ENCODE measurements around the gene NPY4R.
"Not testable (repeated sequence)": the region's sequence is repeated elsewhere in the genome, so short reads cannot be mapped to it uniquely, and the experiment has no call there.

NPY4R gene

DNA sequence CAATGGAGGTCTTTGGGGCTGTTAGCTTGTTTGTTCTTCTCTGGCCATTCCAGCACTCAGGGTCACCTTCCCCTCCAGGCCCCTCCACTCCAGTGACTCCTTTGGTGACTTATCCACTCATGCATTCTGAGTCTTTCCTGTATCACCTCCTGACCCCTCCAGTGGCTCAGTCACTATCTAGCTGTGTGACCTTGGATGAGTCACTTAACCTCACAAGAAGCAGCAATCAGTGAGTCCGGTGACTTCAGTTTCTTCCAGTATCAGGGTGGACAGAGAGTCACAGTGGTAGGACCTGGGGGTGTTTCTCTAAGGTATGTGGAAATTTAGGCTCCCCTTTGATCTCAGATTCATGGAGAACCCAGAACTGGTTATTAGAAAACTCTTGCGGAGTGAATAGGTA, 9.8 kb downstream of the NPY4R start:
- DNase-seq (ENCODE audit: low spot score) = not testable (repeated sequence)

GRCh38 chr10:46451365-46451764, 14.4 kb downstream of the NPY4R start:
- not testable (repeated sequence) for DNase-seq (ENCODE audit: low spot score)

DNA sequence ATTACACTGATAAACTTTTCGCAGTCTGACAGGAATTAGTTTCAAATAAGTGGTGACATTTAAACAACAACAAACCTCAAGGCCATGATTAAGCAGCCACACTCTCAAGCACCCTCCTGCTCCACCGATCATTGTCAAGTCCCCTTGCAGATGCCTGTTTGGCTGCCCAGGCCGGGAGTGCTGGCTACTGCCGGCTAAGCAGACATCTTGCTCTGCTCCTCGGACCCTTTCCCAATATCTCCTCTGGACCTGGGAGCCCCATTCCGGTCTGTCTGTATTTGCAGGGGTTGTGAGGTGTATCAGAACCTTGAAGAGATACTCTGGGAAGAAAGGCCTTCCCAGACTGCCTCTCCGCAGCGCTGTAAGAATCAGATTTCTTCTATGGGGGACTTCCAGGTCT, 14.9 kb downstream of the NPY4R start:
- not testable (repeated sequence) for DNase-seq (ENCODE audit: low spot score)

DNA sequence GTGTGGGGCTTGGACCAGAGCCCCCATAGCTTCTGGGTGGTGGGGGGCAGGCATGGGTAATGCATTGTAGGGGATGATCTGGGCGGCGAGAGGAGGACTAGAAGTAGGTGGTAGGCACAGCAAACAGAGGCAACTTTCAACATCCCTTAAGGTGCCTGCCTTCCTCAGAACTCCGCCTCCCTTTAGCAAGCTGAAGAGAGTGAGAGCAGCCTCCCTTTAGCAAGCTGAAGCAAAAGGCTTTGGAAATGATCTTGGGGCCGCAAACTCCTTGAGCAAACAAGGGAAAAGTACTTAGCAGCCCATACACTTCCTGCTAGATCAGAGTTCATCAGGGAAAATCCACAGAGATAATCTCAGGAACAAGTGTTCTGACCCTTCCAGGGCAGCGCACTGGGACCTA, 18.3 kb downstream of the NPY4R start:
- not testable (repeated sequence) for DNase-seq (ENCODE audit: low spot score)

- DNase-seq (ENCODE audit: low spot score) = not testable (repeated sequence)
Observed at GRCh38 chr10:46445389-46446122, 20.2 kb downstream of the NPY4R start.

- DNase-seq (ENCODE audit: low spot score) = not testable (repeated sequence)
Observed at GRCh38 chr10:46443422-46443821, 22.3 kb downstream of the NPY4R start.

DNA sequence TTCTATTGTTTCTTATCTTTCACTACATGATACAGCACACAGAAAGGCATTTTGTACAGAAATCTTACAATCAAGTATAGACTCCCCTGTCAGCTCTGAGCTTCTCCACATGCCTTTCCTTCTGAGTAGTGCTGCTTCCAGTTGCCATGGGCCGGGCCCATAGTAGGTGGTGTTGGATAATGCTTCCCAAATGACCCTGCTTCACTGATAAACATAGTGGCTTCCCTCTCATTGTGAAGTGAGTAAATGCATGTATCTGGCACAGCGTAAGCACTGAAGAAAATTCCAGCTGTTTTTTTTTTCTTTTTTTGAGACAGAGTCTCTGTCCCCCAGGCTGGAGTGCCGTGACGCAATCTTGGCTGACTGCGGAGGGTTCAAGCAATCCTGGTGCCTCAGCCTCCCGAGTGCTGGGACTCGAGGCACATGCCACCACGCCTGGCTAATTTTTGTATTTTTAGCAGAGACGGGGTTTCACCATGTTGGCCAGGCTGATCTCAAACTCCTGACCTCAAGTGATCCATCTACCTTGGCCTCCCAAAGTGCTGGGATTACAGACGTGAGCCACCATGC, 23.0 kb downstream of the NPY4R start:
- not testable (repeated sequence) for DNase-seq (ENCODE audit: low spot score)

- DNase-seq (ENCODE audit: low spot score) = peak; percentile 2
Observed at GRCh38 chr10:46441837-46442278, 23.9 kb downstream of the NPY4R start.

DNA sequence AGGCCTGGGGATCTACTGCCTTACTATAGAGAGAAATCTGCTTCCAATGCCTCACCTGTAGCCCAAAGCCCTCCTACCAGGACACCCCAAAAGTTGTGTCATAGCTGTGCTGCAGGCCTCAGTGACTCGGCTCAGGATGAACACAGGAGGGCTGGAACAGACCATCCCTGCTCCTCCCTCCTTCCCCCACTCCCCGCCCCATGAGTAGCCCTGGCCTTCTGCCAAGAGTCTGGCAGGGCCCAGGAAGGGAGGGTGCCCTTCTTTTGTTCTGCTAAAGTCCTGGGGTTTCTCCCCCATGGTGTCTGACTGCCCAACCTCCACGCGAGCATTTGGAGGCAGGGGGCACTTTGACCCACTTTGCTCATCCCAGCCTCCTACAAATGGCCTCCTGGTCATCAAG, 24.8 kb downstream of the NPY4R start:
- DNase-seq (ENCODE audit: low spot score) = not testable (repeated sequence)

- not testable (repeated sequence) for DNase-seq (ENCODE audit: low spot score)
Observed at GRCh38 chr10:46423550-46423949, 42.2 kb downstream of the NPY4R start.

DNA sequence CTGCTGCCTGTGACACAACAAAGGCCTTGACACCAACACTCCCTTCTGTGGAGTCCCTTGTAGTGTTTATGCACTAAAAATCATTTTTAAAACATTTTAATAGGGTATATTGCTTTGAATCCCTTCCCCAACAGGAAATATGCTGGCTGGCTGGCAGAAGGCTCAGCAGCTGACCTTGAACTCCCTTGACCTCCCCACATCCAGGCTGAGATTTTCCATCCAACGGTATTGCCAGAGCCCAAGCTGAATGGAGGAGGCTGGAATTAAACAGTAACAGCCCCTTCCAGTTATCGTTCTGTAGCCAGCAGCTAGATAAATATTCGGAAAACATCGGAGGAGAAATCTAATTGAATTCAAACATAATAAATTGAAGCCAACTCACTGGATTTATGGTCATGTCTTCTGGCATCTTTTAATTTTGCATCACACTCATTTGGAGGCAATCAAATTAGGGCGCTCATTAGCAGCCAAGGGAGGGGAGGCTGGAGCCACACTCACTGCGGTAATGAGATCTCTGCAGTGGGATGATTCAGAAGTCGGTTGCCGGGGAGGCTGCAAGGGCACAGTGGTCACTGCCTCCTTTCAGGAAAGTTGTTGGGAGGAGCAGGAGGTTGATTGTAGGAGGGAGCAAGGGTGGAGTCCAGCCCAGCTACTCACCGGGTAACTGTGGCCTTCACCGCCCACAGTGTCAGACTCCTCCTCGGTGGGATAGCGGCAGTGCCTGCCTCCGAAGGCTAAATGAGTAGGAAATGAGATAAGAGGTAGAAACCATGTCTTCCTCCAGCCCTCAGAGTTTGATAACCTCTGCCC, 46.0 kb downstream of the NPY4R start:
- not testable (repeated sequence) for DNase-seq (ENCODE audit: low spot score)

GRCh38 chr10:46418283-46418682, 47.5 kb downstream of the NPY4R start:
- DNase-seq (ENCODE audit: low spot score) = not testable (repeated sequence)

- DNase-seq (ENCODE audit: low spot score) = not testable (repeated sequence)
Observed at GRCh38 chr10:46415291-46415690, 50.5 kb downstream of the NPY4R start.

DNA sequence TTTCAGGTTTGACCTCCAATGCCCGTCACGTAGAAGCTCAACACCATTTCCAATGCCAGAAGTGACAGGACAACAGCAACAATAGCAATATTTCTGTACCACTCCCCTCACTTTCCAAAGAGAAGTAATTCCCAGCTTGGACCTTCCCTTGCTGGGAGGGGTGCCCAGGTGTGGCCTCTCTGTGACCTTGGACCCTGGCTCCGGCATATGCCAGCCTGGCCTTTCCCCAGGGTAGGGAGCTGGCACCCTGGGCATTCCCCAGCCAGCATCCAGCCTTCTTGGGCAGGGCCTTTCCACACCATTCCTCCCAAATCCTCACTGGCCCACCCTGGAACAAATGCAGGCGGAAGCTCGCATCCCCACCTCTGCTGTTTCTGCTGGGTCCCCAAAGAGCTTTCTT, 53.1 kb downstream of the NPY4R start:
- not testable (repeated sequence) for DNase-seq (ENCODE audit: low spot score)

DNA sequence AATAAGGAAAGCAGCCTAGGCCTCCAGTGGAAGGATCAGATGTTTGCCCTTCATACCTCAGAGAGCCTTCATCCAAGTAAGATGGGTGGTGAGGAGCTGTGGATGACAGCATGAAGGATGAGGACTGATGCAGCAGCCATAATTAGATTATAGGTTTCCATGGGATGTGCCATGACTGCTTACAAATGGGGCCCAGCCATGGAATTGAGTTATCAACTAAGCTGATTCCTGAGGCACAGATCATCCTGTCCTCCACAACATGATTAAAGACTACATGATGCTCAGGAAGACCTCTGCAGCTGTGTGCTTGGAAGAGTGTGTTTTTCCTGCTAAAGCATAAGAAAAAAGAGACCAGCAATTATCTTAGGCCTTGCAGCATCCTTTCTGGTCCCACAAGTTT, 54.6 kb downstream of the NPY4R start:
- DNase-seq (ENCODE audit: low spot score) = not testable (repeated sequence)
